ENCODE results near the gene ABHD12.

DNA sequence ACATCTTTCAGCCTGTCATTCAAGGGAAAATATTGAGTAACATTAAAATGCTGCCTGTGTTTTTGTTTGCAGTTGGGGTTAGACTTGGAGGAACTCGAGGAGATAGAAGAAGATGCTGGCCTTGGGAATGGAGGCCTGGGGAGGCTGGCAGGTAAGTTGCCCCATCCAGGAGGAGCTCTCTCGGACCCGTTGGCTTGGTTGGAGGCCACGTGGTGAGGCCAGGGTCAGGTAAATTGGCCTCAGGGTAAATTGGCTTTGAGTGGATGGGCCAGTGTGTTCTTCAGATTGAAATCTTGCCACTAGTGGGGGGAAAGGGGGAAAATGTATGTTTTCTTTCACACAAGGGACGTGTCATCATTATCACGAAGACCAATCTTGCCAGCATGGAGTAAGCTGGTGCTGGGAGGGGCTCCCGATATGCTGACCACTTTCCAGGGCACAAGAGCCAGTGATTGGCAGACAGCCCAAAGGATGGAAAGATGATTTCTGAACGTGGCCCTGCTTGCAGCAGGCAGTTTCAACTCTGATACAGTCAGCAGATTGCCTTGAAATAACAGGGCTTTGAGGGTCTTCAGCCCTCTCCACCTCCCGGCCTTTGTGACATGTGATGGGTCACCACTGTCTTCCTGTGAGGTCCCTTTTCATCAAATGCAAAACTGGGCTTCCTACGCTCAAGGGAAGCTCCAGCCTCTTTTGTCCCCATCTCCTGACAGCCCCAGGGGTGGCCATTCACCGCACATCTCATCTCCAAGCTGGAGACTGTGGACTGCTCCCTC is 121.4 kb downstream of the ABHD12 start:
- TF ChIP-seq POLR2A (IDR thresholded peaks at IDR 0.05) = no peak
- no peak for TF ChIP-seq CTCF (IDR thresholded peaks at IDR 0.05)
- no peak for TF ChIP-seq POLR2AphosphoS5 (IDR thresholded peaks at IDR 0.05)
